SK-N-SH (cell line): ENCODE measurements around the gene OR10G3.

Experiments
- CTCF ChIP-seq: fragments of 200-600 bp; sonication (generic); IDR thresholded peaks from 2 replicates; pipeline ENCODE4 v1.6.1; 2017; ENCODE audit warnings: antibody characterized with exemption, mild to moderate bottlenecking, moderate library complexity
- EZH2phosphoT487 ChIP-seq: fragments of 200-600 bp; sonication (generic); IDR thresholded peaks from 2 replicates; pipeline ENCODE4 v1.6.1; 2017; ENCODE audit warnings: low read depth, mixed run types, mild to moderate bottlenecking, antibody characterized with exemption, moderate library complexity, borderline replicate concordance
- GABPA ChIP-seq: IDR thresholded peaks from 2 replicates; pipeline ENCODE4 v1.4.0; 2012; ENCODE audit warnings: low read depth, mild to moderate bottlenecking
- POLR2AphosphoS5 ChIP-seq: IDR thresholded peaks from 2 replicates; pipeline ENCODE4 v1.6.1; 2012; ENCODE audit warnings: low read depth, low read length
- SIN3A ChIP-seq: IDR thresholded peaks from 2 replicates; pipeline ENCODE4 v1.6.1; 2012; ENCODE audit warnings: low read depth, mild to moderate bottlenecking, low read length, moderate library complexity, borderline replicate concordance
- TCF12 ChIP-seq: IDR thresholded peaks from 2 replicates; pipeline ENCODE4 v1.4.0; 2012
- USF1 ChIP-seq: IDR thresholded peaks from 2 replicates; pipeline ENCODE4 v1.4.0; 2012; ENCODE audit warnings: low read depth, borderline replicate concordance
- TF ChIP-seq, protein P1 (sequence below): IDR thresholded peaks from 2 replicates; pipeline ENCODE4 v1.4.0; 2012; ENCODE audit warnings: low read depth

GRCh38 chr14:21612324-21612723, 32.4 kb upstream of the OR10G3 start:
- TF ChIP-seq USF1 (no peak), CTCF (no peak), GABPA (no peak), POLR2AphosphoS5 (no peak), SIN3A (no peak), EZH2phosphoT487 (no peak), TCF12 (no peak)
- TF ChIP-seq, protein P1, sequence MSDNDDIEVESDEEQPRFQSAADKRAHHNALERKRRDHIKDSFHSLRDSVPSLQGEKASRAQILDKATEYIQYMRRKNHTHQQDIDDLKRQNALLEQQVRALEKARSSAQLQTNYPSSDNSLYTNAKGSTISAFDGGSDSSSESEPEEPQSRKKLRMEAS: no peak
